ENCODE measurements around the gene CCL14.
"Not testable (repeated sequence)": the region's sequence is repeated elsewhere in the genome, so short reads cannot be mapped to it uniquely, and the experiment has no call there.

Gene CCL14

GRCh38 chr17:35986643-35987042 is at the start of gene CCL14:
TSS of gene CCL14 (minus strand) at chr17:35986729. CDS start at chr17:35986649, 80 bp downstream.
- DNase-seq (ENCODE audit: low spot score) = no peak

GRCh38 chr17:36036235-36036634 is 49.7 kb upstream of the CCL14 start:
- no peak for DNase-seq (ENCODE audit: low spot score)

- no peak for DNase-seq (ENCODE audit: low spot score)
Measured at GRCh38 chr17:36034127-36034526, 47.6 kb upstream of the CCL14 start.

GRCh38 chr17:36030956-36031355 is 44.4 kb upstream of the CCL14 start:
- DNase-seq (ENCODE audit: low spot score) = no peak

GRCh38 chr17:36027761-36028160 is 41.2 kb upstream of the CCL14 start:
- DNase-seq (ENCODE audit: low spot score) = no peak

GRCh38 chr17:36024106-36024869 is 37.8 kb upstream of the CCL14 start:
- DNase-seq (ENCODE audit: low spot score) = no peak

- DNase-seq (ENCODE audit: low spot score) = no peak
Measured at GRCh38 chr17:36019423-36019822, 32.9 kb upstream of the CCL14 start.

GRCh38 chr17:36017799-36018198 is 31.3 kb upstream of the CCL14 start, which contains the start of gene CCL23:
TSS of gene CCL23 (minus strand) at chr17:36017972. CDS start at chr17:36017897, 75 bp downstream.
- no peak for DNase-seq (ENCODE audit: low spot score)

- DNase-seq (ENCODE audit: low spot score) = no peak
Measured at GRCh38 chr17:36016555-36016954, 30.0 kb upstream of the CCL14 start.

- not testable (repeated sequence) for DNase-seq (ENCODE audit: low spot score)
Measured at GRCh38 chr17:36015895-36016294, 29.4 kb upstream of the CCL14 start.

- no peak for DNase-seq (ENCODE audit: low spot score)
Measured at GRCh38 chr17:36014946-36015345, 28.4 kb upstream of the CCL14 start.

- no peak for DNase-seq (ENCODE audit: low spot score)
Measured at GRCh38 chr17:36011201-36011600, 24.7 kb upstream of the CCL14 start.

- peak; percentile 30 for DNase-seq (ENCODE audit: low spot score)
Measured at GRCh38 chr17:36008998-36009665, 22.6 kb upstream of the CCL14 start.

- no peak for DNase-seq (ENCODE audit: low spot score)
Measured at GRCh38 chr17:36004594-36005108, 18.1 kb upstream of the CCL14 start.

GRCh38 chr17:36002631-36003030 is 16.1 kb upstream of the CCL14 start:
- DNase-seq (ENCODE audit: low spot score) = no peak

GRCh38 chr17:36001862-36002603 is 15.5 kb upstream of the CCL14 start:
- DNase-seq (ENCODE audit: low spot score) = no peak

GRCh38 chr17:36001110-36001771 is 14.7 kb upstream of the CCL14 start, which contains the start of gene CCL15:
TSS of gene CCL15 (minus strand) at chr17:36001553. CDS start at chr17:36001492, 61 bp downstream.
- DNase-seq (ENCODE audit: low spot score) = no peak

GRCh38 chr17:36000732-36001109 is 14.2 kb upstream of the CCL14 start:
- no peak for DNase-seq (ENCODE audit: low spot score)

GRCh38 chr17:35998756-35999155 is 12.2 kb upstream of the CCL14 start:
- DNase-seq (ENCODE audit: low spot score) = no peak

GRCh38 chr17:35998018-35998545 is 11.6 kb upstream of the CCL14 start:
- no peak for DNase-seq (ENCODE audit: low spot score)

- not testable (repeated sequence) for DNase-seq (ENCODE audit: low spot score)
Measured at GRCh38 chr17:35995346-35995745, 8.8 kb upstream of the CCL14 start.

GRCh38 chr17:35991075-35991474 is 4.5 kb upstream of the CCL14 start:
- no peak for DNase-seq (ENCODE audit: low spot score)
